Erythroblast (primary cell): ENCODE measurements around the gene ZNF627.

Experiments
- GATA1 ChIP-seq: IDR thresholded peaks from 2 replicates; pipeline ENCODE4 v1.6.1; 2011; ENCODE audit warnings: low read depth, mild to moderate bottlenecking, control low read depth, low read length, moderate library complexity
- POLR2A ChIP-seq: IDR thresholded peaks from 2 replicates; pipeline ENCODE4 v1.6.1; 2011; ENCODE audit warnings: mild to moderate bottlenecking, low read length

GRCh38 chr19:11549386-11549953, 47.8 kb upstream of the ZNF627 start:
- no peak for TF ChIP-seq POLR2A
- TF ChIP-seq GATA1: no peak
